GM18858 (cell line): ENCODE results near the gene JPH2.
"Not testable (repeated sequence)": the region's sequence is repeated elsewhere in the genome, so short reads cannot be mapped to it uniquely, and the experiment has no call there.

Experiments used
- ATAC-seq: cut with Tn5 transposase; IDR thresholded peaks from one replicate; pipeline ENCODE4 v1.9.1; 2021; ENCODE audit not compliant: unreplicated experiment

Gene JPH2

DNA sequence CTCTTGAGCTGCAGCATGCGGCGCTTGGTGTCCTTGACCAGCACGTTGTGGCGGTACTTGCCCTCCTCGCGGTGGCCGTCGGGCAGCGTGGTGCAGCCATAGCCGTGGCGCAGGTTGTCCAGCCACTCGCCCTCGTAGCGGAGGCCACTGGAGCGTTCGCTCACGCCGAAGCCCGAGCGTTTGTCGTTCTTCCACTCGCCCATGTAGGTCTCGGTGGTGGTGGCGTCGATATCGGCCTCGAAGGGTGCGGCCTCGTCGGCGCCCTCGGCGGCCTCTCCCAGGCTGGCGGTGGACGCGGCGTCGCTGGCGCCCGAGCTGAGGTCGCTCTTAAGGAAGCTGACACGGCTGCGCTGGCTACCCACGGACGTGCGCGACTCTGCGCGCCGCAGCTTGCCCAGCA is 27.3 kb downstream of the JPH2 start:
- no peak for ATAC-seq

DNA sequence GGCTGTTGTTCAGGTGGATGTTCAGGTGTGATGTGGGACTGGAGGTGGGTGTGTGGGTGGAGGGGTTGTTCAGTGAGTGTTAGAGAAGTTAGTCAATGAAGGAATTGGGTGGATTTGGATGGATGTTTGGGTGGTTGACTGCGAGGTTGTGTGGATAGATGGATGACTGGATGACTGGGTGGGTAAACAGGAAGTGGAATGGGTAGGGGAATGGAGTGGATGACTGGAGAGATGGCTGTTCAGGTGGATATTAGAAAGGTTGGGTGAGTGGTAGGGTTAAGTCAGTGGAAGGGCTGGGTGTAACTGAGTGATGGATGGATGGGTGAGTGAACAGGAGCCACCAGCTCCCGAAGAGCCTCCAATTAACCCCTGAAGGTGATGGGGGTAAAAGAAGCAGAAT is 27.9 kb downstream of the JPH2 start:
- no peak for ATAC-seq

DNA sequence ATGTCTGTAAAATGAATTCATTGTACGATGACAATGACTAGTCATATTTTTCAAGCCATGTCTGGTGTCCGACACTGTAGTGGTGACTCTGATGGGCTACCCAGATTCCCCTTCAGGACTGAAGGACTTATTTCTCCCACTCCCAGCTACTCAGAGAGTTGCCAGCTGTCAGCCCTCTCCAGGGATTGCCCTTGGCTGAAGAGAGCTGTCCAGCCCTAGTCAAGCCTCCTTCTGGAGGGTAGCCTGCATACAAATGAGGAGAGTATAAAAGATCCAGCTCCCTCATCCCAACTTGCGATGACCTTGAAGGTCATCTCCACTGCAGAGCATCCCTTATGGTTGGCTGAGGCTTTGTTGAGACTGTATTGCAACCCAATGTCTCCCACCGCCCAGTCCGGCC is 29.9 kb downstream of the JPH2 start:
- ATAC-seq: no peak

DNA sequence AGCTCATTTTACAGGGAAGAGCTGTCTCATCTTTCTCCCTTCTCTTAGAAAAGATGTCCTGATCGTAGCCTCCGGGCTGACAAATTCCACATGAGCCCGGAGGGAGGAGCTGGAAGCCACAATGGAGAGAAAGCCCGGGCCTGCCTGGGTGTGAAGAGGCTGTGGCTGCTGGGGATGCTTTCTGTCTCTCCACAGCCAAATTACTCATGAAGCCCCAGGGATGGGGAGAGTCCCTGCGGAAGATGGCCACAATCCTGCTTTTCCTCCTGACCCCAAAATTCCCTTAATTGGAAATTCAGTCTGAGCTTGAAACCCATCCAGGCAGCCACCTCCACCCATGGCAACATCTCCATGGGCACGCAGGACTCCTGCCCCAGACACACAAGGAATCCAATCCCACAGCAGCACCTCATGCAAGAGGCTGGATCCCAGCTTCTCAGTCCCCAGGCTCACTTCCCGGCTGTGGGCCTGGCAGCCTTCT is 32.4 kb downstream of the JPH2 start:
- ATAC-seq: no peak

DNA sequence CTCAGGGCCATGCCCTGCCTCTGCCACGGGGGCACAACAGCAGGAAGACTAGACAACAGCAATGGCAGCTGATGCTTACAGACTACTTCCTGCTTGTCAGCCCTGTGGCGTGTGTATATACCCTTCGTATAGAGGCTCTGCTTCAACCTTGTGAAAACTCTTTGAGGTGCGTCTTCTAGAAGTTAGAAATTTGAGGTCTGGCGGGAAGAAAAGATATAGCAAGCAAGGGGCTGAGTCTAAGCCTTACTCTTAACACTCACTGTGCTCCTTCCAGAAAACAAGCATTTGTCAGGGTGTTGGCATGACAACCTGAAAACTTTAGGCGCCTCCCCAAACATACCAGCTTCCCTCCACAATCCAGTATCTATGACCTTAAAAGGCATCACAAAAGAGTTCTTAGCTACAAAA is 33.3 kb downstream of the JPH2 start:
- no peak for ATAC-seq

DNA sequence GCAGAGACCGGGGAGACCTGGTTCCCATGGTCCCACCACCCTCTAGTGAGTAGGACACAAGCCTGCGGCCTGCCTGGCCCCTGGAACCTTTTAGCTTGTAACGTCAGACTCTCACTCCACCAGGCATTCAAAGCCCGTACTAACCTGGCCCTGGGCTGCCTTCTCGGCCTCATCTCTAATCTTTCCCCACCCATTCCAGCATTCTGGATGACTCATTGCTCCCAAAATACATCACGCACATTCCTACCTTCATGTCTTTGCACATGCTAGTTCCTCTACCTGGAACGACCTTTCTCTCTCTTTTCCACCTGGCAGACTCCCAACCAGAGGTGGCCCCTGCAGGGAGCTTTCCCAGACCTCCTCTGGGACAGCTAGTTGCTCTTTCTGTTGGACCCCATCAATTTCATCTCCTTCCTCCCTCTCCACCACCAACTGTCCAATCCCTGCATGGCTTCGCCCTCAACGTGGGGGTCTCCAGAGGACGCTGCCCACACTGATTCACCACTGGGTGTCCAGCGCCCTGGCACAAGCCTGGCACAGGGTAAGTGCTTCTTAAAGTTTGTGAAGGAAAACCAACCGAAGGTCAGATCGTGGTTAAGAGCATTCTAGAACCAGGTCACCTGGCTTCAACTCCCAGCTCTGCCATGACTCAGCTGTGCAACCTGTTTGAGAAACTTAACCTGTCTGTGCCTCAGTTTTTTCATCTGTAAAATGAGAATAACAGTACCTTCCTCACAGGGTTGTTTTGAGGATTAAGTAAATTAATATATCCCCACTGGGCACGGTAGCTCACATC is 35.2 kb downstream of the JPH2 start:
- ATAC-seq: no peak

DNA sequence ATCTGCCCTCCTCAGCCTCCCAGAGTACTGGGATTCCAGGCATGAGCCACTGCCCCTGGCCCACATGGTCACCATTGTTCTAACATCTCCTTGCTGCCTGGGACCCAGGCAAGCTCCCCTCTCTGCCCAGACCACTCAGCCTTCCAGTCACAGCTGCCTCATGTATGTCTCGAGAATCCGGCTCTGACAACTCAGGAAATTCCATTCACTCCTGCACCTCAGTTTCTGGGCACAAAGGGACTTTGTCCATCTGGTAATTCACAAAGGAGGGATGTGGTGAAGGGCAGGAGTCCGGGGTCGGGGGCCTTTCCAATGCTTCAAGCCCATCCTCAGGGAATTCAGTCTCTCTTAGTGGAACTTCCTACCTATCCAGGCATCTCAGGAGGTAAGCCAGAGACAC is 40.7 kb downstream of the JPH2 start:
- no peak for ATAC-seq

DNA sequence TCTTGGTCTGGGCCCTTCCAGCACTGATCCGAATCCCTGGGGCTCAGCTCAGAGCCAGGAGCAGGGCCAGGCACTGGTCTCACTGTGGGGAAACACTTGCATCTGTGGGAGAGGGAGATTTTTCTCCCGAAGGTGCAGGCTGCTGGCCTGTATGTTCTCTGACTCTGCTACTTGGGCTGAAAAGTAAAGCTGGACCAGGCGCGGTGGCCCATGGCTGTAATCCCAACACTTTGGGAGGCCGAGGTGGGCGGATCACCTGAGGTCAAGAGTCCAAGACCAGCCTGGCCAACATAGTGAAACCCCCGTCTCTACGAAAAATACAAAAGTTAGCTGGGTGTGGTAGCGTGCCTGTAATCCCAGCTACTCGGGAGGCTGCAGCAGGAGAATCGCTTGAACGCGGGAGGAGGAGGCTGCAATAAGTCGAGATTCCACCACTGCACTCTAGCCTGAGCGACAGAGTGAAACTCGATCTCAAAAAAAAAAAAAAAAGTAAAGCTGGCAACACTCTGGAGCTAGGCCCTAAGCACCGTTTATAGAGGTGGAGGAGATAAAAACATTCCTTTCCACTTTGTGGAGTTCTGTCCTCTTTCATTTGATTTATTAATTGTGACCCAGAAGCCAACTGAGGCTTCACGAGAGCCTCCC is 41.7 kb downstream of the JPH2 start:
- ATAC-seq: no peak

DNA sequence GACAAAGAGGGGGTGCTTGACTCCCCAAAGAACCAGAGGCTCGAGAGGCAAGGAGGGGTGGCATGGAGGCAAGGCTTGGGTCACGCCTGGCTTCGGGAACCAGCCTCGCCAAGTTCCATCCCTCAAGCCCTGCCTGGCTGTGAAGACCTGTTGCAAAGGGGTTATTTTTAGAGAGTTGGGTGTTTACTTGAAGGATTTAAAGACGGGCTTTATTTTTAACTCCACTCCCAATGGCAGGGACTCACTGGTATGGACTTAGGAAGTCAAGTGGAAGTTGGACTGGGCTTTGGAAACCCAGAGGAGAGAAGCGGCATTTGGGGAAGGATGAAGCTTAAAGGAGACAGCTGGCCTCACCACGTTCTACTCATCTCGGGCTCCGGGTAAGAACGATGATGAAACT is 43.1 kb downstream of the JPH2 start:
- no peak for ATAC-seq

DNA sequence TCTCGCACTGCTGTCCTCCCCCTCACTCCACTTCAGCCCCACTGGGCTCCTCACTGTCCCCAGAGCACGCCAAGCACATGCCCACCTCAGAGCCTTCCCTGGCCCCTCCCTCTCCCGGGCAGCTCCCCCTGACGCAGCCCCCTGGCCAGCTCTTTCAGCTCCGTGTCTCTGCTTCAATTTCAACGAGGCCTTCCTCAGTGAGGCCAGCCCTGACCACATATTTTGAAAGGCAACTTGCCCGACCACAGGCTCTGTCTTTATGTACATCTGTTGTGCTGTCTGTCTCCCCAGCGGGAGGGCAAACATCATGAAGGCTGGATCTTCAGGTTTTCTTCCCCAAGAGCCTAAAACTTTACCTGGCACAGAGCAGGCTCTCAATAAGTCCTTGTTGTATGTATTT is 44.6 kb downstream of the JPH2 start:
- ATAC-seq: no peak

DNA sequence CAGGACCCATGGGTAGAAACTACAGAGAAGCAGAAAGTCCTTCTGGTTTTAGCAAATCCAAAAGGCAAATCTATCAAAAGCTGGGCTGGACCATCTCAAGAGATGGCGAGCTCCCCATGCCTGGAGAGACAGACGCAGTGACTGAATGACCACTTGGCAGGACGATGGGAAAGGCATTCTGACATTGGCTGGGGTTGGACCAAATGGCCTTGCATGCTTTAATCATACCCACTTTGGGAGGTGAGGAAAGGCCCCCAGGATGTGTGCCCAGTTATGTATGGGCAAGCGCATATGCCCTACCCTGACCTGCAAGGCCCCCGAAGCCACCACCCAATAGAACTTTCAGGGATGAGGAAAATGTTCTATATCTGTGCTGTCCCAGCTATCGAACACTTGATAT is 45.1 kb downstream of the JPH2 start:
- ATAC-seq: no peak

DNA sequence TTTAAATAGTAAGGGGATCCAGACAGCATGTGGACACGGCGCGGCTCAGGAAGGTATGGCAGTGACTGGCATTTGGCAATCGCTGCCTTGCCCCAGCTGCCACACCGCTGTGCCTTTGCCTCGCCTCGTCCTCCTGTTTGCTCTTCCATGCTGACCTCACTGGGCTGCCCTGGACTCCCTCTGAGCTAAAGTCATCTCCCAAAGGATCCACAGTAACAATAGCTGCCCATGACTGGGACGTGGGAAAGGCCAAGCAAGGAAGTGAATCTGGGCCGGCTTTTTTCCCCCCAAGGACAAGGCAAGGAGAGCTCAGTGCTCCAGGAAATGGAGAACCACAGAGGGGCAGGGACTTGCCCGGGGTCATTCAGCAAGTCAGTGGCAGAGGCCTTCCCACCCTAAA is 48.1 kb downstream of the JPH2 start:
- no peak for ATAC-seq

DNA sequence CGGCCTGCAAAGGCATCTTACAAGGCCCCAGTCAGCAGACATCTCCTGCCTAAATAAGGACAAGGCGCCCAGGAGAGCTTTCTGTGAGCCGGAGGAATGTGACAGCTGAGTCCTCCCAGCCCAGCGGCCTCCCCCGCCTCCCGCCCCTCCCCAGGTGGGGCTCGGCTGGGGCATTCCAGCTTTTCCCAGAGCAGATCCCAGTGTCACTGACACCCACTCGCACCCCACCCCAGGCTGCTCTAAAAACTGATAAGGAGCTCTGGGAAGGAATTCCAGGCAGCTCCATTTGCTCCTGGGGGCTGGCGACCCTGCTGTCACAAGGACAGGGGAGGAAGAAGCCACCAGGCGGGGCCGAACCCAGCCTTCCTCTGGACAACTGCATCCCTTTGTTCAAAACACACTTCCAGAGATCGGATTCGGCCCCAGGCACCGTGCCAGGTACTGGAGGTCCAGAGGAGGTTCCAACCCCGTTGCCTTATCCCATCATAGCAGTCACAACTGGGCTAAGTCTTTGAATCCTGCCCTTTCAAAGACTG is 49.7 kb downstream of the JPH2 start:
- ATAC-seq: no peak

DNA sequence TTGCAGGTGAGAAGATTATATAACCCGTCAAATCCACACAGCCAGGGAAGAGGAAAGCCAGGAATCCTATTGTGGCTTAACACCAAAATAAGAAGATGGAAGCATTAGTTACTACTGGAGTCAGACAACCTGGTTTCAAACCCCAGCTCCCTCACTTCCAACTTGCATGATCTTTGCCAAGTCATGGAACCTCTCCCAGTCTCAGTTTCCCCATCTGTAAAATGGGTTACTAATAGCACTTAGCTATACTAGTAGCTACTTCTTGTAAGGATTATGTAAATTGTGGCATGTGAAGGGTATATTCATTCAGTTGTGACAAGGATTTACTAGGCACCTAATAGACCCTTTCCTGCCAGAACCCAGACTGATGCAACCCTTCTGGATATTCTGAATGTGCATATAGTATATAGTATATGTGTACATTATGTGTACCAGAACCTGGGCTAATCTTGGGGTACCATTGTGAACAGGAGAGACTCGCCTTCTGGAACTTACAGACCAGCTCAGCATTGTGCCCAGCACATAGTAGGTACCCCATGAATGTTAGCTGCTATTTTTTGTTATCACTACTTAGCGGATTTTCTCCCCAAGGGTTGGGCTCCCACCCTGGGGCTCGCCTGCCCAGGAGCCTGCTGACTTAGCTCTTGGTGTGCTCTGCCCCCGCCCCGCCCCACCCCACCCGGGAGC is 50.3 kb downstream of the JPH2 start:
- ATAC-seq: no peak

DNA sequence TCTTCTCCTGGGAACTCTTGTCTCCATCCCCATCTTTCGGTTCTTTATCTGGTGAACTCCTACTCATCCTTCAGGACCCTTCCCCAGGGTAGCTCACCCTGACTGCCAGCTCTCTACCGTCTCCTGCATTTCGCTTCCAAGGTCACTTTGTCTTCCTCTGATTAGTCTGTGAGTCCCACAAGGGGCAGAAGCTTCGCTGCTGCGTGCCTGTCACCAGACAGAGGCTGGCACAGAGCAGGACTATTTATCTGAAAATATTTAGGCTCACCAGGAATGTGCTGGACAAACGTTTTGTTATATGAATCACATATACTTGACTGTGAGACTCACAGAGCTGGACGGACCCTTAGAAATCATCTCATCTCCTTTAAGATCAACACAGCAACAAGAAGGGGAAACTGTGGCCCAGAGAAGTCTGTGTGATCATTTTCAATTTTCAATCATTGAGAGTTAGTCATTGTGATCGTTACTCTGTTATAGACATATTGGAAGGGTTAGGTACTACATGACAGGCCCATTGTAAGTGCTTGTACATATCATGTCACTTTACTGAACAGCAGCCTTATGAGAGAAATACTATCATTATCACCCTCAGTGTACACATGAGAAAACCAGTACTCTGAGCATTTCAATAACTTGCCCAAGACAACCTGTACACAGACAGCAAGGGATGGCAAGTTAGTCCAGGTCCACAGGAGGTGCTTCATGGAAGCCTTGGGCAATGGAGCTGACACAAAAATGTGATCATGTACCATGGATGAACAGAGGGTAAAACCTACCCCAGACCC is 51.4 kb downstream of the JPH2 start:
- ATAC-seq: no peak

DNA sequence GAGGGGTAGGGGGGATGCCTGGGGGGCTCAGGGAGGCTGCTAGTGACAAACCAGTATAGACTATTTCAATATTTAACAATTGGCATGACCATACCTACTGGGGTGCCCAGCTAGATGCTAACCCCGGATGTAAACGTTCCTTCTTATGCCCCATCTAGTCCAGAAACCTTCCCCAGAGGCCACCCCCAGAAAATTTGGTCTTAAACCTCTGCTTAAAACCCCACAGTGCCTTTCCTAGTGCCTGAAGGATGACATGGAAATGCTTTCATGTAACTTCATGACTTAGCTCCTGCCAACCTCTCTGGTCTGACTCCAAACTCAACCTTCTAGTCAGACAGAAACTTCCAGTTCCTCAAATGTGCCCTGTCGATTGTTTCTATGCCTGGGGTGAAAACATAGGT is 52.0 kb downstream of the JPH2 start:
- no peak for ATAC-seq

DNA sequence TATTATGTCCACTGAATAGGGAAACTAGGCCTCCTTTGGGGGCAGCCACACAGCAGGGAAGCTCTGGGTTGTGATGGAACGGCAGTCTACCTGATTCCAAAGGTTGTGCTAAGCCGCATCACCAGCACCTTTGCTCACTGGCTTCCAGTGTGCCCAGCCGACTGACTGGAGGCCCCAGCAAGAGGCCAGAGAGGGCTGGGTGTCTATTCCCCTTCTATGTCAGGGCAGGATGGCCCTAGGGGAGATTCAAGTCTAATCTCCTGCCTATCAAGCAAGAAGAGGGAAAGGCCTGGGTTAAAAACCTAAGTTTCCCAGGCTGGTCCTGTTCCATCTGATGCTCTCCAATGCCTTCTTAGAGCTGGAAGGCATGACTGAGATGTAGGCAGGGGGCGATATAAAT is 53.6 kb downstream of the JPH2 start:
- no peak for ATAC-seq

DNA sequence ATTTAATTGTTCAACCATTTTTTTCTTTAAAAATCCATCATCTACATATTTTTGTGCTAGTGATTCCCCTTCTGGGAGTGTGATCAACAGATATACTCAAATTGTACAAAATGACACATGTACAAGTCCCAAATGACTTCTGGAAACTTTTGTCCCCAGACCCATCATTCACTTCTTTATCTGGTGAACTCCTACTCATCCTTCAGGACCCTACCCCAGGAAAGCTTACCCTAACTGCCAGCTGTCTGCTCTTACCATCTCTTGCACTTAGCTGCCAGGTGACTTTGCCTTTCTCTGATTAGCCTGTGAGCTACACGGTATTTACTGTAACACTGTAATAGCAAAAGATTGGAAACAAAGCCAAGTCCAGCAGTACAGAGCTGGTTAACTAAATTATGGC is 55.3 kb downstream of the JPH2 start:
- no peak for ATAC-seq

DNA sequence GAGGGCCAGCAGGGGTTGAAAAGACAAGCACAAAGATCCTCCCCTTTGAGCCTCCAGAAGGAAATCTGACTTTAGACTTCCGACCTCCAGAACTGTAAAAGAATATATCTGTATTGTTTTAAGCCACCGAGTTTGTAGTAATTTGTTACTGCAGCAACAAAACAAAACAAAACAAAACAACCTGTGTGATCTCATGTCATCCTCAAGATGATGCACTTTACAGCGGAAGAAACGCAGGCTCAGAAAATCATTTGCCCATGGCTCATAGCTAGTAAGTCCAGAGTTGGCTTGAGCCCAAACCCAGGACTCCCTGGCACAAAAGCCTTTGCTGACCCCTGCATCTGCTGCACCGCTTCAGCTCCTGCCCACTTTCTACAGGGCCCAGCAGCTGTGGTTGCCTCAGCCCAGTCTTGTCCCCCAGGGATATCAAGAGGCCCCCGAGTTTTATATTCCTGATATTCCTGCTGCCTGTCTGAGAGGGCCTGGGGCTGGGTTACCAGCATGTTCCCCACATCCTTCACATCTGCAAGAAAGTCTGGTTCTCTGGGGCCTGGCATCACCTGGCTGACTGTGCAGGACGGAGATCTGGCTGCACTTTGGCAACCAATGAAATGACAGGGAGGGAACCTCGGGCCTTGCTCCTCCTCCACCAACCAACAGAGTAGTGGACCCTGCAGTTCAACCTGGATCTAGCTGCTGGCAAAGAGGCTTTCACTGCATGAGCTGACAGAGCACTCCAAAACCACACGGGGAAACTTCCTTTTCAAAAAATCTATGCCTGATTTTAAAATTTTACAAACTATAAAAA is 56.9 kb downstream of the JPH2 start:
- ATAC-seq: no peak

DNA sequence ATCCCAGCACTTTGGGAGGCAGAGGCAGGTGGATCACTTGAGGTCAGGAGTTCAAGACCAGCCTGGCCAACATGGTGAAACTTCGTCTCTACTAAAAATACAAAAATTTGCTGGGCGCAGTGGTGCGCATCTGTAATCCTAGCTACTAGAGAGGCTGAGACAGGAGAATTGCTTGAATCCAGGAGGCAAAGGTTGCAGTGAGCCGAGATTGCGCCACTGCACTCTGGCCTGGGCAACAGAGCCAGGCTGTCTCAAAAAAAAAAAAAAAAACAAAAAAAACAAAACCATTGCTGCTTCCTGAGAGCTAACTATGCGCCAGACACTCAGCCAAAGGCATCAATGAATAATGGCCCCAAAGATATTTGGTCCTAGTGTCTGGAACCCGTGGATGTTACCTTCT is 57.7 kb downstream of the JPH2 start:
- not testable (repeated sequence) for ATAC-seq
